GM12874 (cell line): ENCODE data around the gene RAMAC.

Experiments
- CTCF ChIP-seq: IDR thresholded peaks from 2 replicates; pipeline ENCODE4 v1.5.1; 2011; ENCODE audit warnings: low read depth, mild to moderate bottlenecking, control low read depth, low read length, moderate library complexity; ENCODE audit not compliant: insufficient read depth

RAMAC gene

GRCh38 chr15:83016906-83017305 lies 30.9 kb downstream of the RAMAC start:
- TF ChIP-seq CTCF: no peak

GRCh38 chr15:83018436-83018835 lies 32.4 kb downstream of the RAMAC start:
- no peak for TF ChIP-seq CTCF

GRCh38 chr15:83030021-83030420 lies 44.0 kb downstream of the RAMAC start:
- TF ChIP-seq CTCF: no peak

- no peak for TF ChIP-seq CTCF
These were observed 50.2 kb downstream of the RAMAC start for GRCh38 chr15:83036253-83036652.

- TF ChIP-seq CTCF: no peak
These were observed 53.2 kb downstream of the RAMAC start for GRCh38 chr15:83039206-83039605.
